Neural crest cell (in vitro differentiated cells): ENCODE measurements around the gene YAP1. TPM values are rescaled to one million over a fixed set of nuclear protein-coding genes. Genes with fewer than 3 reads are reported as not detected.
"Not testable (repeated sequence)": the region's sequence is repeated elsewhere in the genome, so short reads cannot be mapped to it uniquely, and the experiment has no call there.

ENCODE experiments used
- DNase-seq: peaks from one replicate; pipeline ENCODE4 v3.0.0; 2021; ENCODE audit warnings: low read depth, mixed read lengths, low spot score
- H3K27ac Mint-ChIP-seq: one replicate; pipeline ENCODE4 v1.8.0; 2021; ENCODE audit warnings: mild to moderate bottlenecking, mixed read lengths; ENCODE audit not compliant: unreplicated experiment
- H3K27me3 Mint-ChIP-seq: 2 replicates; pipeline ENCODE4 v1.8.0; 2021; ENCODE audit warnings: low read depth, mild to moderate bottlenecking, mixed read lengths
- H3K36me3 Mint-ChIP-seq: 2 replicates; pipeline ENCODE4 v1.8.0; 2021; ENCODE audit warnings: low read depth, mild to moderate bottlenecking, mixed read lengths
- H3K4me1 Mint-ChIP-seq: 2 replicates; pipeline ENCODE4 v1.8.0; 2021; ENCODE audit warnings: mixed read lengths
- H3K4me3 Mint-ChIP-seq: one replicate; pipeline ENCODE4 v1.8.0; 2021; ENCODE audit warnings: mild to moderate bottlenecking, mixed read lengths
- H3K9me3 Mint-ChIP-seq: 2 replicates; pipeline ENCODE4 v1.8.0; 2021; ENCODE audit warnings: mixed read lengths
- total RNA-seq: library from RNA; stranded (reverse); gene quantifications from 2 replicates; pipeline ENCODE4 v1.2.1, GENCODE V29; 2021
- TF ChIP-seq, protein P1 (sequence below): fragments of 200-600 bp; sonication (generic); conservative IDR thresholded peaks from 2 replicates; pipeline ENCODE4 v1.5.0; 2021; ENCODE audit warnings: antibody characterized with exemption, mild to moderate bottlenecking

Gene YAP1
- total RNA-seq, 1 donor from 2014 or later = 142 TPM

- Mint-ChIP-seq H3K36me3 (peaks cover 11% of the 10 kb centered on the region), H3K27me3 (no peaks in the 10 kb centered on the region), H3K4me1 (peaks cover 60% of the 10 kb centered on the region), H3K4me3 (no peak overlapping the region), H3K27ac (no peak overlapping the region), H3K9me3 (peaks cover 2% of the 10 kb centered on the region)
- TF ChIP-seq, protein P1, sequence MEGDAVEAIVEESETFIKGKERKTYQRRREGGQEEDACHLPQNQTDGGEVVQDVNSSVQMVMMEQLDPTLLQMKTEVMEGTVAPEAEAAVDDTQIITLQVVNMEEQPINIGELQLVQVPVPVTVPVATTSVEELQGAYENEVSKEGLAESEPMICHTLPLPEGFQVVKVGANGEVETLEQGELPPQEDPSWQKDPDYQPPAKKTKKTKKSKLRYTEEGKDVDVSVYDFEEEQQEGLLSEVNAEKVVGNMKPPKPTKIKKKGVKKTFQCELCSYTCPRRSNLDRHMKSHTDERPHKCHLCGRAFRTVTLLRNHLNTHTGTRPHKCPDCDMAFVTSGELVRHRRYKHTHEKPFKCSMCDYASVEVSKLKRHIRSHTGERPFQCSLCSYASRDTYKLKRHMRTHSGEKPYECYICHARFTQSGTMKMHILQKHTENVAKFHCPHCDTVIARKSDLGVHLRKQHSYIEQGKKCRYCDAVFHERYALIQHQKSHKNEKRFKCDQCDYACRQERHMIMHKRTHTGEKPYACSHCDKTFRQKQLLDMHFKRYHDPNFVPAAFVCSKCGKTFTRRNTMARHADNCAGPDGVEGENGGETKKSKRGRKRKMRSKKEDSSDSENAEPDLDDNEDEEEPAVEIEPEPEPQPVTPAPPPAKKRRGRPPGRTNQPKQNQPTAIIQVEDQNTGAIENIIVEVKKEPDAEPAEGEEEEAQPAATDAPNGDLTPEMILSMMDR = no peak
- DNase-seq = no peak
Observed at GRCh38 chr11:102194257-102194656, 84.0 kb downstream of the YAP1 start.

DNA sequence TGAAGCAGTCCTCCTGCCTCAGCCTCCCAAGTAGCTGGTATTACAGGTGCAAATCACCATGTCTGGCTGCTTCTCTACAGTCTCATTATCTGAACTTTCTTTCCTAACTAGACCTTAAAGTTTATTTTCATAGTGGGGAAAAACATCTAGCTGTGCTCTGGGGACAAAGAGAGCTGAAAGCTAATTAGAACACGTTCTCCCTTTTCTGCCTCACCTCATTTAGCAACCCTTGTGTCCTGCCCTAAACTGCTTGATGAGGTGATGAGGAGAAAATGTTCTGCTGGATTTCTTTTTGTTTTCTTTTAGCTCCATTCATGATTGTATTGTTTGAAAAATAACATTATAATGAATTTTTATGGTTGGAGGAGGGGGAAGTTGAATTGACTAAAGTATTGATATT lies 84.7 kb downstream of the YAP1 start:
- H3K4me3 Mint-ChIP-seq = no peak overlapping the region
- TF ChIP-seq, protein P1 = no peak
- peaks cover 63% of the 10 kb centered on the region for H3K4me1 Mint-ChIP-seq
- no peak for DNase-seq
- peaks cover 11% of the 10 kb centered on the region for H3K36me3 Mint-ChIP-seq
- peaks cover 2% of the 10 kb centered on the region for H3K9me3 Mint-ChIP-seq
- H3K27me3 Mint-ChIP-seq = no peaks in the 10 kb centered on the region
- no peak overlapping the region for H3K27ac Mint-ChIP-seq

DNA sequence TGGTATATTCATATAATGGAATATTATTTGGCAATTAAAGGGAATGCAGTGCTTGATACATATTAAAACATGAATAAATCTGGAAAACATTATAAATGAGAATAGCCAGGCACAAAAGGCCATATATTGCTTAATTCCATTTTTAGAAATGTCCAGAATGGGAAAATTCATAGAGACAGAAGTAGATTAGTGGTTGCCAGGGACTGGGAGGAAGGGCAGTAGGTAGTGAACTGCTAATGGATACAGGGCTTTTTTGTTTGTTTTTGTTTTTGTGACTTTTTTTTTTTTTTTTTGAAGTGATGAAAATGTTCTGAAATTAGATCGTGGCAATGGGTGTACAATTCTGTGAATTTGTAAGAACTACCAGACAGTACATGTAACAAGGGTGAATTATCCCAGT lies 86.1 kb downstream of the YAP1 start:
- Mint-ChIP-seq H3K27ac (peak overlapping the region; percentile 84), H3K4me1 (peaks cover 65% of the 10 kb centered on the region), H3K27me3 (no peaks in the 10 kb centered on the region), H3K4me3 (peak overlapping the region; percentile 68), H3K9me3 (peaks cover 2% of the 10 kb centered on the region), H3K36me3 (peaks cover 8% of the 10 kb centered on the region)
- TF ChIP-seq, protein P1 = no peak
- no peak for DNase-seq

DNA sequence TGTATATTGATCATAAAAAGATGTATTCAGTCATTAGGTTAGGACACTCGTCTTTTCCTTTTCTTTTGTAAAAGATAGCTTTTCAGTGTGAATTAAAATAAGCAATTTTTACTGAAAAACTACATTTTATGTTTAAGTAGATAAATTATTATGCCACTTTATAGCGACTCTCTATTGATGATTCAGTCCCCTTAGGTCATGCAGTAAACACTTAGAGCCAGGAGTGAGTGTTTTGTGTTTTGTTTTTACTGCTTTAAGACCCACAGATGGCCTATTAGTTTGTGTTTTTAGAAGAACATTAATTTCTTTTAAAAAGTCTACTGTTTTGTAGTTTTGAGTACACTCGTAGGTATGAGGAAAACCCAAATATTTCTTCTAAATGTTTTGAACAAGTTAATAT lies 86.6 kb downstream of the YAP1 start:
- no peak for DNase-seq
- peaks cover 60% of the 10 kb centered on the region for H3K4me1 Mint-ChIP-seq
- peak overlapping the region; percentile 68 for H3K4me3 Mint-ChIP-seq
- H3K36me3 Mint-ChIP-seq = peaks cover 8% of the 10 kb centered on the region
- TF ChIP-seq, protein P1 = no peak
- H3K27ac Mint-ChIP-seq = peak overlapping the region; percentile 66
- peaks cover 2% of the 10 kb centered on the region for H3K9me3 Mint-ChIP-seq
- H3K27me3 Mint-ChIP-seq = no peaks in the 10 kb centered on the region

DNA sequence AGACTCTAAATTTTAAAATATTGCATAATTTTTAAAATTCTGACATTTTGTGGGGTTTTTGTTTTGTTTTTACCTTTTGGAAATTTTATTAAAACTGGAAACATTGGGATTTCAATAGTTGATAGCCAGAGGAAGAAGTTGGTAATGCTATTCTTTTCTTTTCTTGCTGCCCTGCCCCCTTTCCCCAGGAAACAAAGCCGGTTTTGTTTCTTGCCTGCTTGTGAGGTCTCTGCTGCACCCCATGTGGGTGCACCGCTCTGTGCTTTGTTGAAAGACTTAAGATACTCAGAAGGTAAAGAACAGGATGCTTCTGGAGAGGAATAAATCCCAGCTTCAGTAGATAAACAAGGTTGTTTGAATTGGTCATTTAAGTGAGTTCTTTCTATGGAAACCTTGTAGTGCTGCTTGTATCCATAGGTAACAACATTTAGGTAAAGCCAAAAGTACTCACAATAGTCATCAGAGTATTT lies 87.5 kb downstream of the YAP1 start:
- Mint-ChIP-seq H3K4me1 (peaks cover 53% of the 10 kb centered on the region), H3K27ac (peak overlapping the region; percentile 96), H3K4me3 (peak overlapping the region; percentile 84), H3K9me3 (peaks cover 2% of the 10 kb centered on the region), H3K36me3 (peaks cover 8% of the 10 kb centered on the region), H3K27me3 (no peaks in the 10 kb centered on the region)
- DNase-seq = peak; percentile 43
- TF ChIP-seq, protein P1 = no peak

GRCh38 chr11:102199673-102200072 lies 89.4 kb downstream of the YAP1 start:
- Mint-ChIP-seq H3K36me3 (peaks cover 8% of the 10 kb centered on the region), H3K4me1 (peaks cover 63% of the 10 kb centered on the region), H3K9me3 (peaks cover 2% of the 10 kb centered on the region), H3K4me3 (no peak overlapping the region), H3K27me3 (no peaks in the 10 kb centered on the region), H3K27ac (no peak overlapping the region)
- no peak for DNase-seq
- TF ChIP-seq, protein P1 = no peak

- not testable (repeated sequence) for H3K27me3 Mint-ChIP-seq, DNase-seq, H3K36me3 Mint-ChIP-seq, H3K4me3 Mint-ChIP-seq, H3K27ac Mint-ChIP-seq, H3K9me3 Mint-ChIP-seq
- H3K4me1 Mint-ChIP-seq = peaks cover 63% of the 10 kb centered on the region
Observed at GRCh38 chr11:102200325-102200724, 90.1 kb downstream of the YAP1 start.
